ENCODE measurements around the gene DDIAS.

GRCh38 chr11:82903843-82904586, 2.5 kb downstream of the DDIAS start:
- TF ChIP-seq EP300 (IDR thresholded peaks at IDR 0.05) (no peak), CTCF (IDR thresholded peaks at IDR 0.05) (no peak)
